ENCODE results near the gene MMP17.
"Not testable (repeated sequence)": the region's sequence is repeated elsewhere in the genome, so short reads cannot be mapped to it uniquely, and the experiment has no call there.

Gene MMP17

DNA sequence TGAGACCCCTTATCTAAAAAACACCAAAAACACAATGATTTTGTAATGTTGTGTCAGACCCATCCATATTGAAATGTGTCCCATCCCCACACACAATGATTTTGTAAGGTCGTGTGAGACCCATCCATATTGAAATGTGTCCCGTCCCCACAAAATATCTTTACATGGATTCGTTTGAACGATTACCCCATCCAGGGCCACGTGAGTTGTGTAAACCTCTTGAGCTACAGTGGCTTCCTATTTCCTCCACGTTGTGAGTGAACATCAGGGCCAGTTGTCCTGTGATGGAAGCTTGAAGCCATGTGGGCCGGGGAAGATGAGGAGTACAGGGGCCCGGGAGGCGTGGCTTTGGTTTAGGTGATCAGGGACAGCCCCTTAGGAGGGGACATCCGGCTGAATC lies 39.3 kb downstream of the MMP17 start:
- no peak for DNase-seq

DNA sequence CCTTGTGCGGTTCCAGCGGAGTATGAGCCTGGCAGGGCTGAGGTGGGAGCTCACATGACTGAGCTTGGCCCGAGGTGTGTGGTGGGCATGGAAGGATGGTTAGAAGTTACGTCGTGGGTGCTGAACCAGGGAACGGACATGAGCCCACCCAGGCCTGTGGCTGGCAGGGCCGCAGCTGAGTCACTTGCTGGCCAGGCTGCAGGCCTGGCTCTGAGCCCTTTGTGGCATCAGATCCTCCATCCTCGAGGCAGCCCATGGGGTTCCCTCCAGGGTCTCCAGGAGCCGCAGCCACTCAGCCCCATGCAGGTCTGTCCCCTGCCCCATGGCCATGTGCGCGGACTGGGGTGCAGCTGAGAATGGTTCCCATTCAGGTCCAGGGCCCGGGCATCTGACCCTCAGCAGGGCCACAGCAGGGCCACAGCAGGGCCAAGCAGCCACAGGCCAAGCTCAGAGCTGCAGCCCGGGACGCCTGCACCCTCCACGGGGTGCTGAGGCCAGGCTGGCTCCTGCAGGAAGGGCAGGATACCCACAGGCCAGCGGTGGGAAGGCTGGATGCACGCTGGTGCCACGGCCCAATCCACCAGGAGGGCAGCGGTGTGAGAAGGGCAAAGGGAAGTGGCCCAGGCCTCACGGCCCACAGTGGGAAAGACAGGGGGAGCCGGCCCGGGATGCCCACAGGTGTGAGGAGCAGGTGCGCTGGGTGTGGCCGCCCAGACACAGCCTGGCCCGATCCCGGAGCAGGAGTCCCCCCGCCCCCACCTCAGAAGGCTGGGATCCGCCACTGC lies 39.9 kb downstream of the MMP17 start:
- no peak for DNase-seq

DNA sequence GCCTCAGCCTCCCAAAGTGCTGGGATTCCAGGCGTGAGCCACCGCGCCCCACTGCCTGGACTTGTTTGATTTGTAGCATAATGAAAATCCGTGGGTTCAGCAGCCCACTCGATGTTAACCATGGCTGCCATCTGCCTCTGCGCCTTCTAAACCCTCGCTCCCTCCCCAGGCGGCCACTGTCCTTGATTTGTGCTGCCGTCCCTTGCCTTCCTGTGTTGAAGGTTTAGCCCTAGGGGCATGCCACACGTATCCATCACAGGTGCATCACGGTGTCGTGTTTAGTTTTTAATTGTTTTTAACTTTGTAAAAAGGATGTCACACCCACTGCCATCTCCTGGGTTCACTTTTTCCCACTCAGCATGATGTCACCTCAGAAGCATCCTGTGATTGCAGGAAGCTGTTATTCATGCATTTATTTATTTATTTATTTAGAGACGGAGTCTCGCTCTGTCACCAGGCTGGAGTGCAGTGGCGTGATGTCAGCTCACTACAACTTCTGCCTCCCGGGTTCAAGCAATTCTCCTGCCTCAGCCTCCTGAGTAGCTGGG lies 41.8 kb downstream of the MMP17 start:
- DNase-seq = no peak

DNA sequence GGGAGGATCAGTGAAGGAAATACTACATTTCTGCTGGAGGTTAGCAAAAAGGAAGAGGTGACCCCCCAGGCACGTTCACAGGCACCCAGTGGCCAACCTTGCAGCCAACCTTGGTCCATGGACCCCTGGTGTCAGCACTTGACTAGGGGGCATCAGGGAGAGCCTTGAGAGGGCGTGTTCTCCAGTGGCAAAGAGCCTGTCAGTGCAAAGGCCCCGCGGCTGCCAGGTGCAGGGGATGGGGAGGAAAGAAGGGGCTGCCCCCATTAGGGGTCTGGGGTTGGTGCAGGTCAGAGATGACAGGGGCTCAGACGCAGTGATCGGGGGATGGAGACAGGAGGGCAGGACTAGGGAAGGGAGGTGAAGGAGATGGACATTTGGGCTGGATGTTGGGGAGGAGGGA lies 43.5 kb downstream of the MMP17 start:
- no peak for DNase-seq

DNA sequence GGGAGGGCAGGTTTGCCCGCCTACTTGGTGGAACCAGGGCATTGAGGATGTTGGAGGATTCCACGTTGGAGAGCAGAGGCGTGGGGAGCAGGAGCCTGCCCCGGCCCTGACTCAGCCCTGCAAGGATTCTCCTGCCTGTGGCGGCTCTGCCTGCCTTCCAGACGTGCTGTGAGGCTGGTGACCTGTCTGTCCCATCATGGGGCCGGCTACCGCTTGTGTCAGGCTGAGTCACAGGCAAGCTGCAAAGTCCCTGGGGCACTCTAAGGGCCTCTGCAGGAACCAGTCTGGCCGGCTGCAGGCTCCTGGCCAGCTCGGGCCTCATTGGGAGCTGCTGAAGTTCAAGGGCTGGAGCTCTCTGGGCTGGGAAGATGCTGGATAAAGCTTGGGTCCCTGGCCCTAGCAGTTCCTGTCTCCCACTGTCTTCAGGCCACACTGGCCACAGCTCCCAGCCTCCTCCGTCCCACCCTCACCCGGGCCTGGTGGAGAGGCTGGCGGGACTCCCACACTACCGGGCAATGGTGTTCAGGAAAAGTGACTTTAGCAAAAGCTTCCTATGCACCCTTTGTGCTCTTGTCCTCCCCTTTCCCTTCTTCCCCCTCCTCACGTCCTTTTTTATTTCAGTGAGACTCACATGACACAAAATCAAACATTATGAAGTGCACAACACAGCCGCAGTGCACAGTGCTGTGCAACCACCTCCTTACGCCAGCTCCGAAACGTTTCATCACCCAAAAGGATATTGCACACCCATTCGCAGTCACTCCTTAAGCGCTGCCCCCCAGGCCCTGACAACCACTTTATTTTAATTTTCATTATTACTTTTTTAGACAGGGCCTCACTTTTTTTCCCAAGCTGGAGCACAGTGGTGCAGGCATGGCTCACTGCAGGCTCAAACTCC lies 44.2 kb downstream of the MMP17 start:
- DNase-seq = no peak

DNA sequence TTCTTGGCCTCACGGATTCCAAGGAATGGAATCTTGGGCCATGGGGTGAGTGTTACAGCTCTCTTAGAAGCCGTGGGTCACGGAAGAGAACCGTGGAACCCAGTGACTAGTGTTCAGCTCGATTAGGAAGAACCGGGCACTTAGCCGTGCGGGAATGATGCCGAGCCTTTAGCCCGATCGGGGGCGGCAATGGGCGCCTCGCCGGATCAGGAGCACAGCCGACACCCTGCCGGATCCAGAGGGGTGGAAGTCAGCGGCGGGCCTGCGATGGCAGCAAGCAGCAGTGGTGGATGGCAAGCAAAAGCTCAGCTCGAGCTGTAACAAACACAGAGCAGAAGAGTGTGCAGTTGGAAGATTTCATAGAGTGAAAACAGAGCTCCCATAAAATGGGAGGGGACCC lies 45.1 kb downstream of the MMP17 start:
- DNase-seq = no peak

DNA sequence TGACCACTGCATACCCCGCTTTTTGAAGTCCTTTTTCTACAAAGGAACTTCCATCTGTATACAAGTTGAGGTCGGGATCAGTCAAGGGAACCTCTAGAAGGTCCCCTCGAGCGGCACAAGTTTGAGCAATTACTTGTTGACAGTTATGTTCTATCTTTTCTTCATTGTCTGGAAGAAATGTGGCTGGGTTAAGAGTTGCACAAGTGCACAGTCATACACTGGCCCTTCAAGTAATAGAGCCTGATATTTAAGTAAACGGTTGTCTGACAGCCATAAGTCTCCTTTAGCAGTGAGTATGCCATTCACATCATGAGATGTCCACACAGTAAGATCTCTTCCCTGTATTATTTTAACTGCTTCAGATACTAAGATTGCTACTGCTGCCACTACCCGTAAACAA lies 46.8 kb downstream of the MMP17 start:
- DNase-seq = not testable (repeated sequence)

DNA sequence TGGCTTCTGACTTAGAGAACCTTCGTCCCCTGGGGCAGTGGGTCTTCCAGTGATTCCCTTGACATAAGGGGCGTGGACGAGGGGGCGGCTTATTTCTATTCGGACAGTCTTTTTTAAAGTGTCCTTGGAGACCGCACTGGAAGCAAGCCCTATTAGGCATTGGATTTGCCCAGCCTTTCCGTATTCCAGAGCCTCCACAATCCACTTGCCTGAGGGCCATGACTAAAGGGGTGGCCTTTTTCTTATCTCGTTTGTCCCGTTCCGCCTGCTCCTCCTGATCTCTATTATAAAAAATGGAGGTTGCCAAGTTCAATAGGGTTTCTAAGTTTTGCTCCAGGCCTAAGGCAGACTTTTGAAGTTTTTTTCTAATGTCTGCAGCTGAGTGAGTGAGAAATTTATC lies 49.0 kb downstream of the MMP17 start:
- DNase-seq = not testable (repeated sequence)

DNA sequence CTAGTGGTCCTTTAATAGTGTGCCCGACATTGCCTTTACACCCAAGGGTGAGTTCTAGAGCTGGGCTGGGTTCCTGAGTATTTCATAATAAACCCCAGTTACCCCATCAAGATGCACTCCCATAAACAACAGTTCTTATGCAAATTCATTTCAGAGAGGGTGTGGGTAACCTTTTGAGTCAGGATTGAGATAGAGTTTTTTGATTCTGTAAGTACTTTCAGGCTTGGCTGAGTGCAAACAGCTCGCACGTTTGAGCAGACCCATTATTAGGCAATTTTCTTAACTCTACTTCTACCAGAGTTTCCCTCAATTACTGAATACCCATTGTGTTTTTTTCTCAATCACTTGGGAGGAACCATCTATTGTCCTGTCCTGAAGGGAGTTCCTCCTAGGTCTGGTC lies 50.2 kb downstream of the MMP17 start:
- not testable (repeated sequence) for DNase-seq

DNA sequence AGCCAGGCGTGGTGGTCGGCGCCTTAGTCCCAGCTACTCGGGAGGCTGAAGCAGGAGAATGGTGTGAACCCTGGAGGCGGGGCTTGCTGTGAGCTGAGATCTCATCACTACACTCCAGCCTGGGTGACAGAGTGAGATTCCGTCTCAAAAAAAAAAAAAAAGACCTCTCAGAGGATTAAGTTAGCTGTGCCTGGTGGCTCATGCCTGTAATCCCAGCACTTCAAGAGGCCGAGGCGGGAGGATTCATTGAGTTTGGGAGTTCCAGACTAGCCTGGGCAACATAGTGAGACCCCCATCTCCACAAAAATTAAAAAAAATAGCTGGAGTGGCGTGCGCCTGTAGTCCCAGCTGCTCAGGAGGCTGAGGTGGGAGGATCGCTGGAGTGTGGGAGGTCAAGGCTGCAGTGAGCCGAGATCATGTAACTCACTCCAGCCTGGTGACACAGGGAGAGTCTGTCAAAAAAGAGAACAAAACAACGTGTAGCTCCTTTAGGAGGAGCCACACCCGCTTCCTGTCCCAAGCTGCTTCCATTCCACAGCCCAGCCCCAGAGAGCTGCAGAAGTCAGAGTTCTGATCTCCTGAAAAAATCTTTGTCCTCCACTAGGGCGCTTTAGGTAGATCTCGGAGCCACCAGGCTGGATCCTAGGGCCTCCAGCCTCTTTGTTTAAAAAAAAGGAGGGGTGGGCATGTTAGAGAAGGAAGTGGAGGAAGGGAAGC lies 54.8 kb downstream of the MMP17 start:
- DNase-seq = no peak

DNA sequence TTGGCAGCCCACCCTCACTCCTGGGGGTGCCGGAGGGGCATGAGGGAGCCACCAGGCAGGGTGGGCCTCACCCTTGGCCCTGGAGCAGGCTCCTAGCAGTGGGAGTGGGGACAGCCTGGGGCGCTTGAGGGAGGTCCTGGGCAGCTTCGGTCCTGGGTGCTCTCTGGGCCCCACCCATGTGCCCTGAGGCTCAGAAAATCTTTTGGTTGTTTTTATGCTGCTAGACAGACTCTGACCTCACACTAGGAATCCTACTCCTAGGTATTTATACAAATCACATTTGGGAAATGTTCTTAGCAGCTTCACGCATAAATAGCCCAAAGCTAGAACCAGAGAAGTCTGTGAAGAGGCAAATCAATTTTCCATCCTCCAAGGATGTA lies 55.3 kb downstream of the MMP17 start:
- DNase-seq = no peak

DNA sequence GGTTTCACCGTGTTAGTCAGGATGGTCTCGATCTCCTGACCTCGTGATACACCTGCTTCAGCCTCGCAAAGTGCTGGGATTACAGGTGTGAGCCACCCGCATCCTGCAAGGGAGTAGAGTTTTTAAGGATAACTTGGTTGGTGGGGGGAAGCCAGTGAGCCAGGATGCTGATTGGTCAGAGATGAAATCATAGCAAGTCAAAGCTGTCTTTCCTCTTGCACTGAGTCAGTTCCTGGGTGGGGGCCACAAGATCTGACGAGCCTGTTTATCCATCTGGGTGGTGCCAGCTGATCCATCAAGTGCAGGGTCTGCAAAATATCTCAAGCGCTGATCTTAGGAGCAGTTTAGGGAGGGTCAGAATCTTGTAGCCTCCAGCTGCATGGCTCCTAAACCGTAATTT lies 56.9 kb downstream of the MMP17 start:
- DNase-seq = not testable (repeated sequence)

DNA sequence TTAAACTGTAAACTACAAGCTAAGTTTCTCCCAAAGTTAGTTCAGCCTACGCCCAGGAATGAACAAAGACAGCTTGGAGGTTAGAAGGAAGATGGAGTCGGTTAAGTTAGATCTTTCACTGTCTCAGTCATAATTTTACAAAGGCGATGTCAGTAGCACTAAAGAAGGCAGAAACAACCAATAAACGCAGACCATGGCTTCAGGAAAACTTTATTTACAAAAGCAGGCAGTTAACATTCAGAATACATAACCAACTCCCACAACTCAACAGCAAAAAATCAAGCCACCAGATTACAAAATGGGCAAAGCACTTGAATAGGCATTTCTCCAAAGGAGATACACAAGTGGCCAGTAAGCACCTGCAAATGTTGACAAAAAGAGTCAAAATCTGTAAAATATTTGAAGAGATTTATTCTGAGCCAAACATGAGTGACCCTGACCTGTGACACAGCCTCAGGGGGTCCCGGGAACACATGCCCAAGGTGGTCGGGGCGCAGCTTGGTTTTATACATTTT lies 57.4 kb downstream of the MMP17 start:
- no peak for DNase-seq

DNA sequence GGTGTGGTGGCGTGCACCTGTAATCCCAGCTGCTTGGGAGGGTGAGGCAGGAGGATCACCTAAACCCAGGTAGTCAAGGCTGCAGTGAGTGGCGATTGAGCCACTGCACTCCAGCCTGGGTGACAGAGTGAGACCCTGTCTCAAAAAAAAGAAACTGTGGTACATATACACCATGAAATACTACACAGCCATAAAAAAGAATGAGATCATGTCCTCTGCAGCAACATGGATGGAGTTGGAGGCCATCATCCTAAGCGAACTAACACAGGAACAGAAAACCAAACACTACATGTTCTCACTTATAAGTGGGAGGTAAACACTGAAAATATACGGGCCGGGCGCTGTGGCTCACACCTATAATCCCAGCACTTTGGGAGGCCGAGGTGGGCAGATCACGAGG lies 63.5 kb downstream of the MMP17 start:
- not testable (repeated sequence) for DNase-seq

DNA sequence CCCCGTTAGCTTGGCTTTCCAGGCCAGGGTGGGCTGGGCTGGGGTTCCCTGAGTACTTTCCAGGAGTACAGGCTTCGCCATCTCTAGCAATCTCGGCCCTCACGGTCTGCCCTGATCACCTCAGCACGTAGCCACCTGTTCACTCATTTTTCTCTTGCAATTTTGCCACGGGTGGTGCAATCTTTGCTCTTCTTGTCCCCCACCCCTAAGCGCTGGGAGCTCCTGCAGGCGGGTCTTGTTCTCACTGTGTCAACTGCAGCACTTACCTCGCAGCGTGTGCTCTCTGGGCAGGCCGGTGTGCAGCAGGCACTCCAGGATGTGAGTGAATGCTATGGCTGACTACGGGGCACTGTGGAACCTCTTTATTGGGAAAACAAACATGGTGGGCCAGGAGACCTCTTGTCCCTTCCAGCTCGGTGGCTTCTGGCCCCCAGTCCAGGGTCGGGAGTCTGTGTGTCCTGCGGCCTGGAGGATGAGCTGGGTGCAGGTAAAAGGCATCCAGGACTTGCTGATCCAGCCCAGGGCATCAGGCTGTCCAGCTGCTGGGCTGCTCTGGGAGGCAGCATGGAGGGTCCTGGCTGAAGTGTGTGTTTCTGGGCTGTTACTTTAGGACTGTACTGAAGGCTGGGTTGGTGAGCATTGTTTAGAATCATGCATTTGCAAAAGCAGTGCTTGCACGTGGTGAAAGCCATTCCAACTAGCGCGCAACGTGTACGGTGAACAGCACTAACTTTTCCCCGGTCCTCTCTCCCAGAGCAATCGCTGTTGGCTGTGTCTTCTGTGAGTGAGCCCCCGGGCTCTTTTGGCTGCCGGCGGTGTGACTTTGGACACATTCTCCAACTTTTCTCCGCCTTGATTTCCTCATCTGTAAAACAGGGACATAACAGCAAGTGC lies 64.8 kb downstream of the MMP17 start:
- DNase-seq = no peak

DNA sequence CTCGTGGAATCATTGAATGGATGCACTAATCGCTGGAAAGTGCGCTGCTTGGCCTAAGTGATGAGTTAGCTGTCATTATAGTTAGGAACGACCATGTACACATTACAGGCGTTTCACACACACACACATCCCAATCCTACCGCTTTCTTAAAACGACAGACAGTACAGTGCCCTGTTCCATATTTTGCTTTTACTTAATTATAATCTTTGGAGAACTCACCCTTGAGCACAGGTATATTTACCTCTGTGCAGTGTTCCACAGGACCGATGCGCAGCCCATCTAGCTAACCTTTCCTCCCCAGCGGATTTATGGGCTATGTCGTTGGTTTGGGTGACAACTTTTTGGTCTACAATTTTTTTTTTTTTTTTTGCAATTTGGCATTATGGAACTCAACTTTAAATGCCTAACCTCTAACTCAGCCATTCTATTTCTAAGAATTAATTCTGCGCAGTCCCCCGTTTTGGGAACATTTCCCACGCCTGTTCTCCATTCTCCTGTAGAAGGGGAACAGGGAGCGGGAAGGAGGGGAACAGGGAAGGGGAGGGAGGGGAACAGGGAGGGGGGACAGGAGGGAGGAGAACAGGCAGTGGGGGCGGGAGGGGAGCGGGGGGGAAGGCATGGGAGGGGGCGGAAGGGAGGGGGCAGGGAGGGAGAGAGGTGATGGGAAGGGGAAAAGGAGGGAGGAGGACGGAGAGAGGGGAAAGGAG lies 65.6 kb downstream of the MMP17 start:
- peak; percentile 4 for DNase-seq

DNA sequence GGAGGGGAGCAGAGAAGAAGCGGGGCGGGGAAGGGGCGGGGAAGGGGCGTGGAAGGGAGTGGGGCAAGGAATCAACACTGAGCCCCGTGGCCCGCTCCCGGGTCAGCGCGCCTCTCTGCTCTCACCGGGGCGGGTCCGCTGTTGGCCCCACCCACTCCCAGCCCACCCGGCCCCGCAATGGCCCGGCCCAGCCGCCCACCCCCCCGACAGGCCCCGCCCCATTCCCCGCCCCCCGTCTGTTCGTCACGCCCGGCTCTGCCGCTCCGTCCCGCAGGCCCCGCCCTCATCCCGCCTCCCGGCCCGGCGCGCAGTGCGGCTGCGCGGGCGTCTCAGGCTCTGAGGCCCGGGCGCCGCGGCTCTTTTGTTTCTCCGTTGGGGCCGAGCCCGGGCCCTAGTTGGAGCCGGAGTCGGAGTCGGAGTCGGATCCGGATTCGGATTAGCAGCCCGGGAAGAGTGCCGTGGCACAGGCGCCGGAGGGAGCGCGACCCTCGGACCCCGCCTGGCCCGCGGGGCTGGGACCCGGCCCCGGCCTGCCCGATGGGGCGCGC lies 66.2 kb downstream of the MMP17 start, which contains the start of gene ULK1:
Gene ULK1, plus strand, starts transcription at position 310 of the 548 bp plus-strand sequence. CDS start 380 bp downstream, outside the sequence.
- DNase-seq = peak; percentile 84

DNA sequence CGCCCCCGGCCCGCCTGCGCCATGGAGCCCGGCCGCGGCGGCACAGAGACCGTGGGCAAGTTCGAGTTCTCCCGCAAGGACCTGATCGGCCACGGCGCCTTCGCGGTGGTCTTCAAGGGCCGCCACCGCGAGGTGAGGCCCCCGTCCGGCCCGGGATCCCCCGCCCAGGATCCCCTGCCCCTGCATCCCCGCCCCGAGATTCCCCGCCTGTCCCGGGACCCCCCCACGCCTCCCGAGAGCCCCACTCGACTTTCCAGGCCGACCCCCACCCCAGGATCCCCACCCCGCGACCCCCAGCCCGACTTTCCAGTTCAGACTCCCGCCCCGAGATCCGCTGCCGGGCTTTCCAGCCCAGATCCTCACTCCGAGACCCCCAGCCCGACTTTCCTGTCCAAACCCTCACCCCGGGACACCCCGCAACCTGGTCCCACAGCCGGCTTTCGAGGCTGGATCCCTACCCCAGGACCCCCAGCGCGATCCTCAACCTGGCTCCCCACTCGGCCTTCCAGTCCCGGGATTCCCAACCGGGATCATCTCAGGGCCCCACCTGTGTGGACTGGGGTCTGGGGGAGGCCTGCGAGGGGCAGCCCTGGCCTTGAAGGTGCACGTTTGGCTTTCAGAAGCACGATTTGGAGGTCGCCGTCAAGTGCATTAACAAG lies 66.9 kb downstream of the MMP17 start:
- DNase-seq = no peak

DNA sequence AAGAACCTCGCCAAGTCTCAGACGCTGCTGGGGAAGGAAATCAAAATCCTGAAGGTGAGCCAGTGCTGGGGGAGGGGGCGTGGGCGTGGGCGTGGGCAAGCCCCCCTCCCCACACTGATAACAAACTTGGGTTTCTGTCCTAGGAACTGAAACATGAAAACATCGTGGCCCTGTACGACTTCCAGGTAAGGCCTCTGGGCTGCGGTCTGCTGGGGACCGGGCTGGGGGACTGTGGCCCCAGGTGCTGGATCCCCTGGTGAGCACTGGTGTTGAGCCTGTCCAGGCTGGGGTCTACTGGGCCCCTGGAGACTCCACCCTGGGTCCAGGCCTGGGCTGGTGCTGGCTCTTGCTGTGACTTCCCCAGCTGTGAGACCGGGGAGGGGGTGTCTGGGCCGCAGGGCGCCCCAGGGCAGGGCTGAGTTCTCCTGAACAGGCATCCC lies 67.5 kb downstream of the MMP17 start:
- DNase-seq = peak; percentile 5
